CD4-positive, alpha-beta T cell treated with Interleukin-21 for 1 hour (primary cell): Measurements from ENCODE around the gene CCDC157.
"Not testable (repeated sequence)": the region's sequence is repeated elsewhere in the genome, so short reads cannot be mapped to it uniquely, and the experiment has no call there.

Source experiments
- DNase-seq: peaks from one replicate; pipeline ENCODE4 v3.0.0-alpha.2; 2020

CCDC157 gene

DNA sequence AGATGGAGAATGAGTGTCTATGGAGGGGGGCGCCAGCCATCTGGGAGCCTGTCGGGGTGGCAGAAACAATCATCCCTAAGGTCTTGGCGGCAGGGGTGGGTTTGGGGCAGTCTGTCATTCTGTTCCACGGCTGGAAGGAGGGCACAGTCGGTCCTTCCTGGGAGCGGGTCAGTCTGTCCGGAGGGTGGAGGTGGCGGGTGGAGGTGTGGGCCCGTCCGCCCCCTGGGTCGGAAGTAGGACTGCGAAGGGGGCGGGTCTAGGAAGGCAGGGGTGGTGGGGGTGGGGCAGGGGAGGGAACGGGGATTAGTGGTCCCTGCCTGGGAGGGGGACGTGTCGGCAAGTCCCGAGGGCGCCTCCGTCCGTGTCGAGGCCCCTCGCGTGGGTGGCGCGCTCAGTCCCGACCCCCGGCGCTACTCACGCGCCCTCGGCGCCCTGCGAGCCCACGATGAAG, 30.5 kb upstream of the CCDC157 start:
- DNase-seq = no peak

- DNase-seq = peak; percentile 95
These were observed 30.0 kb upstream of the CCDC157 start, which contains the start of gene TBC1D10A for GRCh38 chr22:30326706-30327362. TBC1D10A (minus strand) TSS chr22:30326941; CDS start chr22:30326881, 60 bp downstream.

GRCh38 chr22:30327864-30328345, 28.9 kb upstream of the CCDC157 start:
- DNase-seq = no peak

DNA sequence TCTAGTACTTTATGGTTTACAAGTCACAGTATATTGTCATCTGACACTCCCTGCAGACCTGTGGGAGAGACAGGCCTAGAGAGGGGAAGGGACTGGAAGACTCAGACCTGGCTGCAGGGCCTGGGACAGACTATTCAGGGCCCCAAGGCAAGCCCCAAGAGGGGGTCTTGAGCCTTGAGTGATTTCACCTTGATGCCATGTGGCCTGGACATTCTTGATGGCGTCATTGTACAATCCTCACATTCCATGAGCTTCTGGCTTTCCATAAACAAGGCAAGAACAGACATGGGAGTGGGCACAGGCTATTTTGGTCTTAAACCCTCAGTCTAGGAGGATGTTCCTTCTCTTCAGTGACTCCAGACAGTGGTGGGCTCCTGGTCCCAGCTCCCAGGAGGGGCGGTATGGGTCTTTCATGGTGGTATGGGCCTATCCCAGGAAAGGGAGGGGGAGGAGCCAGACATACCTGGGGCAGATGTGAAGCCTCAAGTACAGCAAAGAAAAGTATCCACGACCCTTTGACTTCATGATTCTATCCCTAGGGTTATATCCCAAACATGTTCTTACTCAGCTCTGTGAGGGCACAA, 28.2 kb upstream of the CCDC157 start:
- DNase-seq = no peak

GRCh38 chr22:30332551-30332950, 24.3 kb upstream of the CCDC157 start:
- DNase-seq = no peak

DNA sequence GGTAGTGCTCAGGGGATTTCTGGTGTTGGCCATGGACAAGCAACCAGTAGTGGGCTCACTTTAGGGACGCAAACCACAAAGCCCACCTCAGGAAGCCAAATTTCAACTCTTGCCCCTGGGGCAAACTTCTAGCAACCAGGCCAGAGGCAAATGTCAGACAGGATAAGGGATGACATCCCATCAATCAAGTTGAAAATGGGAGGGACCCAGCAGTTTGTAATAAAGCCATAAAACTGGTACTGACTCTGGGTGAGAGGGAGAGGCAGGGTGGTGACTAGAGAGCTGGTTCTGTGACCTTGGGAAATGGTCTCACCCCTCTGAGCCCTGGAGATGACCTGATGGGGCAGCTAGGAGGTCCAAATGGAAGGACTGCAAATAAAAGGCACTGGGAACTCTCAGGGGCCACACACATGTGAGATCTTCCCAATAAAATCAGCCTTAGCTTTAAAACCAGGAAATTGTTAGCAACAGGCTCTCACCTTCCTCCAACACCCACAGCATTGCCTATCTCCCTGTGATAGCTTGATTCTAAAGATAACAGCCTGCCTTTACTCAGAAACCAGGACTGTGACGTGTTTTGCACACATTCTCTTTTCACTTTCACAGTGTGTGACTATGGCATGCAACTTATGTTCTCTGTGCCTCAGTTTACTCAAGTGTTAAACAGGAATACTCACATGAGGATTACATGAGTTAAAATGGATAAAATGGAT, 23.7 kb upstream of the CCDC157 start:
- no peak for DNase-seq

GRCh38 chr22:30333707-30334087, 23.1 kb upstream of the CCDC157 start:
- DNase-seq = no peak

DNA sequence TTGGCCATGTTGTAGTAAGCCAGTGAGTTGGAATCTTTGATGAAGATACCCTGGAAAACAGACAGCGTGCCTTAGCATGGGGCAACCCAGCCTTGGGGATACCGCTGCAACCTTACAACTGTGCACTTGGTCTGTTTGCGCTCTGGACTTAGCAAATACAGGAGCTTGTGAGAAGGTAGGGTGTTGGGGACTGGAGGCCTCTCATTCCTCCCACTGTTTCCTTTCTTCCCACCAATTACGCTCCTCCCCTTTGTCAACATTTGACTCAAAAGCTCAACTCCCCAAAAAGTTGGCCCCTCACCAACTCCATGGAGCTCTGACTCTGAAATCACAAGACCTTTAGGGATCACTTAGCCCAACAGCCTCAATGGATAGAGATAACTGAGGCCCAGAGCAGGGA, 22.2 kb upstream of the CCDC157 start:
- DNase-seq = no peak

DNA sequence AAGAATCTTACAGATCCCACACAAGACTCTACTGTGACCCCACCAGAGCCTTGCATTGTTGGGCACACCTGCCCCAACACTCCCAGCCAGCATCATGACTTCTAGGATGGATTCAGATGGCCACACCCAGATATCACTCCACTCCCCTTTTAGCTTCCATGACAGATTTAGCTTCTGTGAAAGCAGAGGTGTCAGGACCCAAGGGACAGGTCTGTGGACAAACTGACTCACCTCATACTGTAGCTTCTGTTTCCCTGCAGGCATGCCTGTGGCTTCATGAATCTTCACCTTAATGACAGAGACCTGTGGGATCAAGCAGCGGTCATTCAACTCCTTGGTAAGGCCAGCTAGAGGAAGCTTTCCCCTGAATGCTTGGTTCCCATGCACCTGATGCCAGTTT, 21.6 kb upstream of the CCDC157 start:
- no peak for DNase-seq

DNA sequence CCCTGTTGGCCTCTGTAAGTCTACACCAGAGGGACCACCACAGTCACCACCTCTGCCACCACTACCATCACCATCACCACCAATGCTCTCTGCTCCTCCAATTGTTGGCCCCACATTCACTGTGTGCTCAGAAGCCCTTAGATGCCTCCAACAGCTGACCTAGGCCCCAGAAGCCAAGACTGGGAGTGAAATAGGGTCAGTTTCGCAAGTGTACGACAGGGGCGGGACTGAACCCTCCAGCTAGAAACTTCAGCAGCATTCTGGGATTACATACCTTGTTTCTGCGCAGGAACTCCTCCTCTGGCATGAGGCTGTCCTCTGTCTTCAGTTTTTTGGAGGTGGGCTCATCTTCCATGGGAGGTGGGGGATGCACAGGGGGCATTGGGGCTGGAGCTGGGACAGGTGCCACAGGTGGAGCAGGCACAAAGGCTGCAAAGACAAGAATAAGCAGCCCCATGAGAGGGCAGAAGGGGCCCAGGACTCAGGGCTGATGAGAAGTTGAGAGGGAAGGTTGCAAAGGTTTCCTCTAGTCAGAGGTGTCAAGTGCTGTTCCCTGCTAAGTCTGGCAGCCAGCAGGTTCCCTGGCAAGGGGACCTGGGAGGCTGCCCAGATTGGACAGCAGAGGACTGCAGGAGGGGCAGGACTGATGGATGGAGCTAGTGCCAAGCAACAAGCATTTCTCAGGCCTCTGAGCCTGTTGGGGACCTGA, 19.9 kb upstream of the CCDC157 start:
- no peak for DNase-seq

DNA sequence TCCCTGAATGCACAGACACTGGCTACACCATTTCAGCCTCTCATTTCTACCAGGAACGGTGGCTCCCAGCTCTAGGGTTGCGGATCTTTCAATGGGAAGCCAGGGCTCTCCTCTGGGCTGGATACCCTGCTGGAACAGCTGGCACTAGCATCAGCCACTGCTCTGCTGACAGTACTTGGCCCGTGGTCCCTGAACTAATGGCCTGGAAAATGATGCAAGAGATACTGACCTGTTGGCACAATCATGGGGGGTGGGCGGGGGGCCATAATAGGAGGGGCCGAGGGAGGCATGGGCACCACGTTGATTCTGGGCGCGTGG, 19.4 kb upstream of the CCDC157 start:
- no peak for DNase-seq

- not testable (repeated sequence) for DNase-seq
These were observed 18.5 kb upstream of the CCDC157 start for GRCh38 chr22:30338341-30338740.

- no peak for DNase-seq
These were observed 18.0 kb upstream of the CCDC157 start for GRCh38 chr22:30338802-30339201.

GRCh38 chr22:30340911-30341685, 15.7 kb upstream of the CCDC157 start:
- DNase-seq = no peak

GRCh38 chr22:30344447-30345200, 12.2 kb upstream of the CCDC157 start:
- peak; percentile 28 for DNase-seq

DNA sequence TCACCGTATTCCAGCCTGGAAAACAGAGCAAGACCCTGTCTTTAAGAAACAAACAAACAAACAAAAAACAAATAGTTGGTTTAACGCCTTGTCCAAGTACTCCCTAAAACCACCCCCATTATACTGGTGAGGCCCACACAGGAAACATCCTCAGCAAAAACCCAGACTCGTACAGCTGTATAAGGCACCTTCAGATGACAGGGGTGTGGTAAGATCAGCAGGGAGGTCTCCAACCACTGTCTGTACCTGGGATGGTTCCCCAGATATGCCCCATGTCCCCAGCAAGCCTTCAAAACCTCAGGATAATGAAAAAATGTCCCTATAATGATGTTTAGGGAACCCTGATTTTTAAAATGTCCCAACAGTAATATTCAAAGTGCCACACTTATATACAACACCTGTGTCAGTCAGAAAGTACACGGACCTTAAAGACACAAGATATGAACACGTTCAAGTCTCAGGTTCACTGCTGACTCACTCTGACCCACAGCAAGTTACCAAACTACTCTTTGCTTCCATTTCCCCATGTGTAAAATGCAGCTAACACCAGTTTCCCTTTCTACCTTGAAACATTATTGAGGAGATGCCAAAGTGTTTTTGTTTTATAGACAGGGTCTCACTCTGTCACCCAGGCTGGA, 9.4 kb upstream of the CCDC157 start:
- DNase-seq = no peak

DNA sequence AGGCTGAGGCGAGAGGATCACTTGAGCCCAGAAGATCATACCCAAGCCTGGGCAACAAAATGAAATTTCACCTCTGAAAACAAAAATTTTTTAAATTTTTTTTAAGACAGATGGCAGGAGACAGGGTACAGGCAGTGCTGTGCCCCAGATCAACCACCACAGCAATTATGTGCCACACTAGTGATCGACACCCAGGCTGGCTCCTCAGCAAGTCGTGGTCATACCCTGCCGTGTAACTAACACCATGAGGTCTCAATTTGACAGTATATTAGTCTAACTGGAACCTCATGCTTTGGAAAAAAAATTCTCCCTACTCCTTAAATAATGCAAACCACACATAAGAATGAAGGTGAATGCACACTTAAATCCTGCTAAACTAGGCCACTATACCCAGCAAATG, 8.4 kb upstream of the CCDC157 start:
- no peak for DNase-seq

DNA sequence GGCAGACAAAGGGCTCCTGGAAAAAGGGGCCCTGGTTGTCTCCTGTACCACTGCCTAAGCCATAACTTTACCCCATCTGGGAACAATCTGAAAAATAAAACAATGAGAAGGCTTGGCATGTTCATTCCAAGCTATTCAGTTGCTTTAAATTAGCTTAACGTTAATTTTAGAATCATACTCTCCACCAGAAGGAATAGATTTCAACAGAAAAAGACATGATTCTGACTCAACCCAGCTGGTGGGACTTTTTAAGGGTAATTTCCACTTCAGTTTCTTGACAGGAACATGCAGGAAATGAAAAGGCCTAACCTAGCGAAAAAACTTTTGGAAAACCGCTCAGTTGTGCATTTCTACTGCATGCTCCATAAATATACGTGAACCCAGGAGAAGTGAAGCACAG, 8.0 kb upstream of the CCDC157 start:
- DNase-seq = no peak

GRCh38 chr22:30351226-30351625, 5.6 kb upstream of the CCDC157 start:
- DNase-seq = no peak

DNA sequence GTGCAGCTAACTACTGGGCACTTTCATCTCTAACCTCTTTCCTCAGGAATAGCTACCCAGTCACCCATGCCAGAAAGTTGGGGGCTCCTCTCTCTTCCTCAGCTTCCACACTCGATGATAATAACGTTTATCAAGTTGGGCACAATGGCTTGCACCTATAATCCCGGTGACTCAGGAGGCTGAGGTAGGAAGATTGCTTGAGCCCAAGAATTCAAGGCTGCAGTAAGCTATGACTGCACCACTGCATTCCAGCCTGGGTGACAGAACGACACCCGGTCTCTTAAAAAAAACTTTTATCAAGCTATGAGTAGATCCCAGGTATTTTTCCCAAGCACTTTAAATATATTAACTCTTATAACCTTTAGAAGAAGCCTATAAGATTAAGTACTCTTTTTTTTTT, 2.2 kb upstream of the CCDC157 start:
- no peak for DNase-seq

GRCh38 chr22:30357236-30357570, 396 bp downstream of the CCDC157 start:
- DNase-seq = no peak
